ENCODE measurements around the gene PLAAT3. TPM values are rescaled to one million over a fixed set of nuclear protein-coding genes. Genes with fewer than 3 reads are reported as not detected.

Gene PLAAT3
- total RNA-seq, 1 experiment from 2014 or later, result 0.69 TPM

GRCh38 chr11:63613517-63614135, 607 bp downstream of the PLAAT3 start:
- BruUV-seq (replicated peaks), result no TSS peak
- Histone ChIP-seq H3K36me3 (ENCODE audit: insufficient read depth, low read length, poor library complexity, severe bottlenecking) (no peaks in the 10 kb centered on the region), H3K27me3 (replicated peaks; ENCODE audit: insufficient read depth, low read depth, low read length, poor library complexity) (no peaks in the 10 kb centered on the region), H3K9me3 (ENCODE audit: low read depth, low read length, poor library complexity, severe bottlenecking) (no peaks in the 10 kb centered on the region), H3K27ac (ENCODE audit: low read depth, low read length, poor library complexity, severe bottlenecking) (no peak overlapping the region), H3K4me3 (ENCODE audit: low read depth, low read length, poor library complexity, severe bottlenecking) (peak overlapping the region; percentile 48), H3K4me1 (ENCODE audit: insufficient read depth, low read length, poor library complexity, severe bottlenecking) (peaks cover 20% of the 10 kb centered on the region)
- ChIA-PET CTCF (no interaction called here), POLR2A (ENCODE audit: low non-redundant PET) (no interaction called here)
- intact Hi-C loops (cut with micrococcal nuclease; ENCODE audit: unreplicated experiment), result no loop called here
- DNase-seq (ENCODE audit: low spot score), result peak; percentile 12
- TF ChIP-seq, protein P1, sequence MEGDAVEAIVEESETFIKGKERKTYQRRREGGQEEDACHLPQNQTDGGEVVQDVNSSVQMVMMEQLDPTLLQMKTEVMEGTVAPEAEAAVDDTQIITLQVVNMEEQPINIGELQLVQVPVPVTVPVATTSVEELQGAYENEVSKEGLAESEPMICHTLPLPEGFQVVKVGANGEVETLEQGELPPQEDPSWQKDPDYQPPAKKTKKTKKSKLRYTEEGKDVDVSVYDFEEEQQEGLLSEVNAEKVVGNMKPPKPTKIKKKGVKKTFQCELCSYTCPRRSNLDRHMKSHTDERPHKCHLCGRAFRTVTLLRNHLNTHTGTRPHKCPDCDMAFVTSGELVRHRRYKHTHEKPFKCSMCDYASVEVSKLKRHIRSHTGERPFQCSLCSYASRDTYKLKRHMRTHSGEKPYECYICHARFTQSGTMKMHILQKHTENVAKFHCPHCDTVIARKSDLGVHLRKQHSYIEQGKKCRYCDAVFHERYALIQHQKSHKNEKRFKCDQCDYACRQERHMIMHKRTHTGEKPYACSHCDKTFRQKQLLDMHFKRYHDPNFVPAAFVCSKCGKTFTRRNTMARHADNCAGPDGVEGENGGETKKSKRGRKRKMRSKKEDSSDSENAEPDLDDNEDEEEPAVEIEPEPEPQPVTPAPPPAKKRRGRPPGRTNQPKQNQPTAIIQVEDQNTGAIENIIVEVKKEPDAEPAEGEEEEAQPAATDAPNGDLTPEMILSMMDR (conservative IDR thresholded peaks at IDR 0.05; ENCODE audit: low read depth, low read length), result no peak
- TF ChIP-seq EZH2 (IDR thresholded peaks at IDR 0.05; ENCODE audit: borderline replicate concordance, low read depth, low read length, poor library complexity, severe bottlenecking), result no peak

DNA sequence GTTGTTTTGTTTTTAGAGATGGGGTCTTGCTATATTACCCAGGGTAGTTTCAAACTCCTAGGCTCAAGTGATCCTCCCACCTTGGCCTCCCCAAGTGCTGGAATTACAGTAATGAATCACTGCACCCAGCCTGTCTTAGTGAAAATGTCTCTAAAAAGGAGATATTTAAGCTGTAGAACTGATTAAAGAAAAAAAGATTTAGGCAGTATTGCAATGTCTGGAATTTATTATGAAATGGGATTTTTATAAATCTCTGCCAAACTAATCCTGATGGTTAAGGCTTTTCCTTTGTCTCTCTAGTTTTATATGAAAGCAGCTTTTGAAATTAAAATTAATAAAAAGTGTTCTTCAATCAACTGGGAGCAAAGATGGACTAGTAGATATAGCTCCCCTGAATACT, 2.1 kb downstream of the PLAAT3 start:
- H3K9me3 ChIP-seq (ENCODE audit: low read depth, low read length, poor library complexity, severe bottlenecking), result no peaks in the 10 kb centered on the region
- no peak for DNase-seq (ENCODE audit: low spot score)
- H3K27ac ChIP-seq (ENCODE audit: low read depth, low read length, poor library complexity, severe bottlenecking), result no peak overlapping the region
- POLR2A ChIA-PET (ENCODE audit: low non-redundant PET), result interaction anchor here (0.7 kb wide), 1 partner anchor 1472 kb away, joined by 3 read pairs; the partner anchor contains the start of genes CDCA5 and ZFPL1
- BruUV-seq (replicated peaks), result no TSS peak
- no peak overlapping the region for H3K4me3 ChIP-seq (ENCODE audit: low read depth, low read length, poor library complexity, severe bottlenecking)
- CTCF ChIA-PET, result no interaction called here
- intact Hi-C loops (cut with micrococcal nuclease; ENCODE audit: unreplicated experiment), result no loop called here
- peaks cover 20% of the 10 kb centered on the region for H3K4me1 ChIP-seq (ENCODE audit: insufficient read depth, low read length, poor library complexity, severe bottlenecking)
- TF ChIP-seq EZH2 (IDR thresholded peaks at IDR 0.05; ENCODE audit: borderline replicate concordance, low read depth, low read length, poor library complexity, severe bottlenecking), result no peak
- TF ChIP-seq, protein P1 (conservative IDR thresholded peaks at IDR 0.05; ENCODE audit: low read depth, low read length), result no peak
- H3K36me3 ChIP-seq (ENCODE audit: insufficient read depth, low read length, poor library complexity, severe bottlenecking), result no peaks in the 10 kb centered on the region
- H3K27me3 ChIP-seq (replicated peaks; ENCODE audit: insufficient read depth, low read depth, low read length, poor library complexity), result no peaks in the 10 kb centered on the region

GRCh38 chr11:63611395-63611747, 2.9 kb downstream of the PLAAT3 start:
- Histone ChIP-seq H3K27me3 (replicated peaks; ENCODE audit: insufficient read depth, low read depth, low read length, poor library complexity) (no peaks in the 10 kb centered on the region), H3K9me3 (ENCODE audit: low read depth, low read length, poor library complexity, severe bottlenecking) (no peaks in the 10 kb centered on the region), H3K4me3 (ENCODE audit: low read depth, low read length, poor library complexity, severe bottlenecking) (no peak overlapping the region), H3K36me3 (ENCODE audit: insufficient read depth, low read length, poor library complexity, severe bottlenecking) (no peaks in the 10 kb centered on the region), H3K4me1 (ENCODE audit: insufficient read depth, low read length, poor library complexity, severe bottlenecking) (peaks cover 20% of the 10 kb centered on the region), H3K27ac (ENCODE audit: low read depth, low read length, poor library complexity, severe bottlenecking) (no peak overlapping the region)
- POLR2A ChIA-PET (ENCODE audit: low non-redundant PET), result no interaction called here
- TF ChIP-seq, protein P1 (conservative IDR thresholded peaks at IDR 0.05; ENCODE audit: low read depth, low read length), result no peak
- TF ChIP-seq EZH2 (IDR thresholded peaks at IDR 0.05; ENCODE audit: borderline replicate concordance, low read depth, low read length, poor library complexity, severe bottlenecking), result no peak
- CTCF ChIA-PET, result no interaction called here
- no TSS peak for BruUV-seq (replicated peaks)
- DNase-seq (ENCODE audit: low spot score), result no peak
- intact Hi-C loops (cut with micrococcal nuclease; ENCODE audit: unreplicated experiment), result no loop called here

Measured in A673 (cell line).